Activated naive CD4-positive, alpha-beta T cell treated with anti-CD3 and anti-CD28 coated beads, Interleukin-2, amount 10 ng/mL, durations not matched to agents 7 days and 5 days (primary cell): ENCODE results near the gene SAMD4B.

ENCODE experiments used
- CTCF ChIA-PET: fragments of 350-600 bp; sonication (Branson Sonifier 250); formaldehyde crosslinking; loops from one replicate; lab custom pipeline; 2021; ENCODE audit warnings: antibody characterized with exemption; lab: Charles Lee
- DNase-seq: peaks from one replicate; pipeline ENCODE4 v3.0.0-alpha.2; 2020
- H3K27ac Mint-ChIP-seq: one replicate; pipeline ENCODE4 v1.8.0; 2021; ENCODE audit warnings: mild to moderate bottlenecking, moderate library complexity, mixed read lengths
- H3K27me3 Mint-ChIP-seq: one replicate; pipeline ENCODE4 v1.8.0; 2021; ENCODE audit warnings: mild to moderate bottlenecking, mixed read lengths
- H3K36me3 Mint-ChIP-seq: one replicate; pipeline ENCODE4 v1.8.0; 2021; ENCODE audit warnings: mixed read lengths
- H3K4me1 Mint-ChIP-seq: one replicate; pipeline ENCODE4 v1.8.0; 2021; ENCODE audit warnings: mixed read lengths
- H3K4me3 Mint-ChIP-seq: one replicate; pipeline ENCODE4 v1.8.0; 2021; ENCODE audit warnings: mild to moderate bottlenecking, moderate library complexity, mixed read lengths
- H3K9me3 Mint-ChIP-seq: one replicate; pipeline ENCODE4 v1.8.0; 2021; ENCODE audit warnings: mixed read lengths

The SAMD4B gene

DNA sequence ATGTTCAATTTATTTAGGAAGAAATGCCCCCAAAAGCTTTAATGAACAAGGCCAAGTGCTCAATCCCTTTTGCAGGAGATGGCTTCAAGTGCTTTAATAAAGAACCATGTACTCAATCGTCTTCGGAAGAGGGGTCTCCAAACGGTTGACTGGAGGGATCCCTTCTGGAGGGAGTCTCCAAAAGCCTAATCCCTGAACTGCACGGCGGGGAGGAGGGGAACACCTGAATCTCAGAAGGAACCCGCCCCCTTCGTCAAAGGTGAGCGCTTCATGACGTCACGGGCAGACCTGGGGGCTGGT lies 48.2 kb downstream of the SAMD4B start:
- H3K4me3 Mint-ChIP-seq: peak overlapping the region; percentile 94
- H3K4me1 Mint-ChIP-seq: peaks cover 37% of the 10 kb centered on the region
- peak overlapping the region; percentile 99 for H3K27ac Mint-ChIP-seq
- CTCF ChIA-PET: interaction anchor here (3.6 kb wide), 1 partner anchor 21 kb away, joined by 17 read pairs; the partner anchor contains the start of gene PLEKHG2
- no peaks in the 10 kb centered on the region for H3K27me3 Mint-ChIP-seq
- peak; percentile 89 for DNase-seq
- H3K9me3 Mint-ChIP-seq: no peaks in the 10 kb centered on the region
- peaks cover 59% of the 10 kb centered on the region for H3K36me3 Mint-ChIP-seq

- CTCF ChIA-PET: interaction anchor here (1.0 to 3.6 kb wide), 2 partner anchors 21 to 45 kb away, joined by 3 to 17 read pairs; partner anchors contain the start of gene PLEKHG2
- Mint-ChIP-seq H3K4me3 (peak within 1 kb of the TSS; percentile 94), H3K27ac (peak within 1 kb of the TSS; percentile 99), H3K36me3 (peaks cover 57% of the 10 kb centered on the region), H3K27me3 (no peaks in the 10 kb centered on the region), H3K4me1 (peaks cover 39% of the 10 kb centered on the region), H3K9me3 (no peaks in the 10 kb centered on the region)
- DNase-seq: peak; percentile 98
Measured at GRCh38 chr19:39390751-39391437, 48.7 kb downstream of the SAMD4B start, which contains the start of the genes MED29 and PAF1. Gene MED29 (plus strand): TSS chr19:39391378. CDS start chr19:39391423, 45 bp downstream. Gene PAF1 (minus strand): TSS chr19:39391106. CDS start chr19:39390864, 242 bp downstream.

DNA sequence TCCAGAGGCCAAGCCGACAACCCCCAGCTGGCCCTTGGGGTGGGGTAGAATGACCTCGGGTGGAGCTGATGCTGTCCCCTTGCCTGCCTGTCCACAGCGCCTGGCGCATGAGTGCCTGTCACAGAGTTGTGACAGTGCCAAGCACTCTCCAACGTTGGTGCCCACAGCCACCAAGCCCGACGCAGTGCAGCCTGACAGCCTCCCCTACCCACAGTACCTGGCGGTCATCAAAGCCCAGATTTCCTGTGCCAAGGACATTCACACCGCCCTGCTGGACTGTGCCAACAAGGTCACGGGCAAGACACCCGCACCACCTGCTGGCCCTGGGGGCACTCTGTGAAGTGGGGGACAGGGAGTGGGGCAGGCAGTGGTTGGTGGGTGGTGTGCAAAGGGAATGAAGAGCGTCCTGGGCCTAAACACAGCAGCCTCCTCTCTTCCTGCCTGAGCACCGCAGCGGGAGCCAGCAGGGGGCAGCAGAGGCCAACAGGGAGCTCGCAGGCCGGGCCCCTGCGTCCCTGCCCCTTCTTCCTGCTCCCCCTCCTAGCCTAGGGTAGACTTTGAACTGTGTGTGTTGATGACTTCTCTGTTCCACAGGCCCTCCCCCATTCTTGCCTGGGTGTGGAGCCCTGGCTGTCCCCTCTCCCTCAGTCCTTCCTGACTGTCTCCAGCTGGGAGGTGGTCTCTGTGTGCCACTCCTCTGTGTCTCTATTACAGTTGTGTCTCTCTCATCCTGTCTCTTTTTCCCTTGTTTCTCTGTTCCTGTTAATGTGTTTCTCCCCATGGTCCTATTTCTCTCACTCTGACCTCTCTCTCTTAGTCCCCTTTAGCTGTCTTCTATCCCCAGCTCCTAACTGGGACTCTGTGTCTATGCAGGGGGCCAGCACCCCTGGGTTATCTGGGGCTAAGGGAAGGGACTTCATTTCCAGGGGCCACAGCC lies 55.4 kb downstream of the SAMD4B start:
- peaks cover 30% of the 10 kb centered on the region for H3K36me3 Mint-ChIP-seq
- no peaks in the 10 kb centered on the region for H3K9me3 Mint-ChIP-seq
- CTCF ChIA-PET: interaction anchor here (0.8 to 5.3 kb wide), 15 partner anchors 10 to 288 kb away, joined by 3 to 96 read pairs (median 4); partner anchors contain the start of genes EID2B, PLEKHG2, RPS16 and ZFP36
- H3K27me3 Mint-ChIP-seq: no peaks in the 10 kb centered on the region
- peak overlapping the region; percentile 47 for H3K4me3 Mint-ChIP-seq
- peak overlapping the region; percentile 96 for H3K27ac Mint-ChIP-seq
- peak; percentile 96 for DNase-seq
- H3K4me1 Mint-ChIP-seq: peaks cover 73% of the 10 kb centered on the region

GRCh38 chr19:39398297-39398864 lies 56.2 kb downstream of the SAMD4B start:
- peak overlapping the region; percentile 96 for H3K27ac Mint-ChIP-seq
- H3K4me3 Mint-ChIP-seq: peak overlapping the region; percentile 47
- peak; percentile 62 for DNase-seq
- H3K4me1 Mint-ChIP-seq: peaks cover 72% of the 10 kb centered on the region
- H3K36me3 Mint-ChIP-seq: peaks cover 28% of the 10 kb centered on the region
- no peaks in the 10 kb centered on the region for H3K9me3 Mint-ChIP-seq
- CTCF ChIA-PET: interaction anchor here (0.8 to 5.3 kb wide), 15 partner anchors 9 to 186 kb away, joined by 3 to 96 read pairs (median 4); partner anchors contain the start of genes EID2B, PLEKHG2, RPS16 and ZFP36
- H3K27me3 Mint-ChIP-seq: no peaks in the 10 kb centered on the region

DNA sequence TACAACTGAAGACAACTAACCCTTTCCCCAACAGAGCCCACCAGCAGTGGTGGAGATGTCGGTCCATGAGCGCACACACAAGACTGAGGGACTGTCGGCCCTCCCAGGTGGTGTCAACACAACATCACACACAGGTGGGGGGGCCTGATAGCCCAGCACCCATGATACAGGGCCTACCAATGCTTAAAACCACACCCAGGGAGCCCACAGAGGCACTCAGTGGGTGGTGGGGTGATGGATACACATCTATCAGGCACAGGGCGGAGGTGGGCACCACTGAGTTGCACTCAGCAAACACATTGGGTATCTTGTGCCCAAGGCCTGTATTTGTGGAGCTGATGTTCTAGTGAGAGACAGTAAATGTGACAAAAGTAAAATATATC lies 57.4 kb downstream of the SAMD4B start:
- Mint-ChIP-seq H3K4me1 (peaks cover 77% of the 10 kb centered on the region), H3K36me3 (peaks cover 21% of the 10 kb centered on the region), H3K27ac (peak overlapping the region; percentile 96), H3K4me3 (no peak overlapping the region), H3K9me3 (no peaks in the 10 kb centered on the region), H3K27me3 (no peaks in the 10 kb centered on the region)
- DNase-seq: no peak
- CTCF ChIA-PET: interaction anchor here (3.2 to 4.3 kb wide), 2 partner anchors 8 to 12 kb away, joined by 29 to 32 read pairs; partner anchors contain the start of genes PLEKHG2 and ZFP36

DNA sequence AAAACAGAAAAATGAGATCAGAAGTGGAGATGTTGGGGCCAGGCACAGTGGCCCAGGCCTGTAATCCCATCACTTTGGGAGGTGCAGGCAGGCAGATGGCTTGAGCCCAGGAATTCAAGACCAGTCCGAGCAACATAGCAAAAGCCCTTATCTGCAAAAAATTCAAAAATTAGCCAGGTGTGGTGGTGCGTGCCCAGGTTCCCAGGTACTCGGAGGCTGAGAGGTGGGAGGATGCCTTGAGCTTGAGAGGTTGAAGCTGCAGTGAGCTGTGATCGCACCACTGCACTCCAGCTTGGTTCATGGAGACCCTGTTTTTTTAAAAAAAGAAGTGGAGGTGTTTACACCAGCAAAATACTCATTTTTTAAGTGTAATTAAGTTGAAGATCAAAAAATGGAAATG lies 57.8 kb downstream of the SAMD4B start:
- H3K4me3 Mint-ChIP-seq: no peak overlapping the region
- H3K4me1 Mint-ChIP-seq: peaks cover 80% of the 10 kb centered on the region
- H3K9me3 Mint-ChIP-seq: no peaks in the 10 kb centered on the region
- no peaks in the 10 kb centered on the region for H3K27me3 Mint-ChIP-seq
- CTCF ChIA-PET: interaction anchor here (4.3 kb wide), 1 partner anchor 12 kb away, joined by 29 read pairs; the partner anchor contains the start of gene PLEKHG2
- peaks cover 18% of the 10 kb centered on the region for H3K36me3 Mint-ChIP-seq
- DNase-seq: no peak
- H3K27ac Mint-ChIP-seq: peak overlapping the region; percentile 44

- H3K4me3 Mint-ChIP-seq: peak overlapping the region; percentile 80
- no peaks in the 10 kb centered on the region for H3K27me3 Mint-ChIP-seq
- CTCF ChIA-PET: interaction anchor here (1.4 to 4.3 kb wide), 2 partner anchors 9 to 11 kb away, joined by 3 to 29 read pairs; partner anchors contain the start of gene PLEKHG2
- H3K4me1 Mint-ChIP-seq: peaks cover 81% of the 10 kb centered on the region
- peak overlapping the region; percentile 95 for H3K27ac Mint-ChIP-seq
- DNase-seq: no peak
- H3K9me3 Mint-ChIP-seq: no peaks in the 10 kb centered on the region
- H3K36me3 Mint-ChIP-seq: peaks cover 11% of the 10 kb centered on the region
Measured at GRCh38 chr19:39401070-39401548, 58.9 kb downstream of the SAMD4B start.

- Mint-ChIP-seq H3K9me3 (no peaks in the 10 kb centered on the region), H3K36me3 (peaks cover 11% of the 10 kb centered on the region), H3K4me1 (peaks cover 84% of the 10 kb centered on the region), H3K27ac (peak overlapping the region; percentile 95), H3K4me3 (peak overlapping the region; percentile 80), H3K27me3 (no peaks in the 10 kb centered on the region)
- CTCF ChIA-PET: interaction anchor here (1.4 to 4.3 kb wide), 2 partner anchors 10 kb away, joined by 3 to 29 read pairs; partner anchors contain the start of gene PLEKHG2
- DNase-seq: peak; percentile 83
Measured at GRCh38 chr19:39401549-39402345, 59.5 kb downstream of the SAMD4B start.

GRCh38 chr19:39402346-39403300 lies 60.4 kb downstream of the SAMD4B start:
- Mint-ChIP-seq H3K27me3 (peaks cover 6% of the 10 kb centered on the region), H3K27ac (peak overlapping the region; percentile 95), H3K9me3 (no peaks in the 10 kb centered on the region), H3K4me3 (peak overlapping the region; percentile 80), H3K4me1 (peaks cover 75% of the 10 kb centered on the region), H3K36me3 (peaks cover 17% of the 10 kb centered on the region)
- CTCF ChIA-PET: interaction anchor here (4.3 kb wide), 1 partner anchor 9 kb away, joined by 29 read pairs; the partner anchor contains the start of gene PLEKHG2
- DNase-seq: peak; percentile 95

DNA sequence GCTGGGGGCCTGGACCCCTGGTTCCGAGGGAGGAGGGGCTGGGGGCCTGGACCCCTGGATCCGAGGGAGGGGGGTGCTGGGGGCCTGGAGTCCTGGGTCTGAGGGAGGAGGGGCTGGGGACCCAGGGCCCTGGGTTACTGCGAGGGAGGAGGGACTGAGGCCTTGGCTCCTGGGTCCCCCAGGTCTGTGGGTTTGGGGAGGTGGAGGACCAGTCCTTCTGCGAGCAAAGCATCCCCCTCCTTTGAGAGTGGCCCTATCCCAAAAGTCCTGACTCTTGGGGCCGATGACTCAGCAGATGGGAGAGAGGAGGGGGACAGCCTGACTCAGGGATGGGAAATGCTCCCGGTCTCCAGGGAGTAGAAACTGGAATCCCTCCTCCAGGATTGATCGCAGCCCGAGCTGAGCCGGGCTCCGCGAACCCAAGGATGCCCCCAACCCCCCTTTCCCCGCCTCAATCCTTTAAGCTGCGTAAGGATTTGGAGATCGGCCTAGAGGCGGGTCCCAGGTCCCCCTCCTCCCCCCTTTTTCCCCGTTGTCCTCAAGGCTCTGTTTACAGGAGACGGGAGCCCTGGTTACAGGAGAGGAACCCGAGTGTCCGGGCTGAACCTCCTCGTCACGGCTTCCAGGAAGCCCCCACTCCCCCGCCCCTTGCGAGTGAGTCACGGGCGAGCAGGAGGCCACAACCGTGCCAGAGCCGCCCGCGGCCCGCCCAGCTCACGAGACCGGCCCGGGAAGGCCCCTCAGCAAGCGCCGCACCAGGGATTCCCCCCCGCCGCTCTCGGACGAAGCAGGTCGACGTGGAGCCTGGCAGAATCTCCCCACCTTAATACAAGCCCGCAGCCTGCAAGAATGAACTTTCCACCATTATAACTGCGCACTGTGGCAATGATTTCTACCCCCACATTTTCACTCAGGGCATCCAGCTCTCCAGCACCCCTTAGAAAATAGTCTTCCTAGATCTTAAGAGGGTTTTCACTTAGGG lies 61.4 kb downstream of the SAMD4B start:
- Mint-ChIP-seq H3K4me1 (peaks cover 65% of the 10 kb centered on the region), H3K27me3 (peaks cover 6% of the 10 kb centered on the region), H3K4me3 (peak overlapping the region; percentile 80), H3K36me3 (peaks cover 27% of the 10 kb centered on the region), H3K9me3 (no peaks in the 10 kb centered on the region), H3K27ac (peak overlapping the region; percentile 95)
- DNase-seq: peak; percentile 95
- CTCF ChIA-PET: interaction anchor here (4.3 kb wide), 1 partner anchor 8 kb away, joined by 29 read pairs; the partner anchor contains the start of gene PLEKHG2
